ENCODE results near the gene MIER2.

GRCh38 chr19:387777-388176 lies 43.2 kb upstream of the MIER2 start:
- TF ChIP-seq CTCF (IDR thresholded peaks at IDR 0.05; ENCODE audit: insufficient read depth, low read length) (no peak), POLR2AphosphoS5 (IDR thresholded peaks at IDR 0.05; ENCODE audit: low read depth) (no peak)
